AG04449 (cell line): ENCODE measurements around the gene VAV1.
"Not testable (repeated sequence)": the region's sequence is repeated elsewhere in the genome, so short reads cannot be mapped to it uniquely, and the experiment has no call there.

ENCODE experiments used
- CTCF ChIA-PET: fragments of 350-600 bp; formaldehyde crosslinking; extraction: SDS; loops from one replicate; lab custom pipeline; 2021; ENCODE audit warnings: antibody characterized with exemption; lab: Yijun Ruan, JAX
- POLR2A ChIA-PET: fragments of 400-600, 350-600 bp; formaldehyde crosslinking; extraction: SDS; loops from one replicate; lab custom pipeline; 2020; ENCODE audit warnings: antibody characterized with exemption, inconsistent platforms; lab: Yijun Ruan, JAX
- DNase-seq: peaks from one replicate; pipeline ENCODE4 v3.0.0-alpha.2; 2010; ENCODE audit warnings: low read depth, low spot score
- H3K4me3 ChIP-seq: 2 replicates; pipeline ENCODE4 v1.5.1; 2011; ENCODE audit warnings: low read depth, mild to moderate bottlenecking, control low read depth, low read length
- TF ChIP-seq, protein P1 (sequence below): IDR thresholded peaks from one replicate; pipeline ENCODE4 v1.5.1; 2011; ENCODE audit warnings: mild to moderate bottlenecking, moderate library complexity, low read length, control low read depth, inconsistent platforms; ENCODE audit not compliant: insufficient read depth; ENCODE audit errors: missing control alignments

Gene VAV1

DNA sequence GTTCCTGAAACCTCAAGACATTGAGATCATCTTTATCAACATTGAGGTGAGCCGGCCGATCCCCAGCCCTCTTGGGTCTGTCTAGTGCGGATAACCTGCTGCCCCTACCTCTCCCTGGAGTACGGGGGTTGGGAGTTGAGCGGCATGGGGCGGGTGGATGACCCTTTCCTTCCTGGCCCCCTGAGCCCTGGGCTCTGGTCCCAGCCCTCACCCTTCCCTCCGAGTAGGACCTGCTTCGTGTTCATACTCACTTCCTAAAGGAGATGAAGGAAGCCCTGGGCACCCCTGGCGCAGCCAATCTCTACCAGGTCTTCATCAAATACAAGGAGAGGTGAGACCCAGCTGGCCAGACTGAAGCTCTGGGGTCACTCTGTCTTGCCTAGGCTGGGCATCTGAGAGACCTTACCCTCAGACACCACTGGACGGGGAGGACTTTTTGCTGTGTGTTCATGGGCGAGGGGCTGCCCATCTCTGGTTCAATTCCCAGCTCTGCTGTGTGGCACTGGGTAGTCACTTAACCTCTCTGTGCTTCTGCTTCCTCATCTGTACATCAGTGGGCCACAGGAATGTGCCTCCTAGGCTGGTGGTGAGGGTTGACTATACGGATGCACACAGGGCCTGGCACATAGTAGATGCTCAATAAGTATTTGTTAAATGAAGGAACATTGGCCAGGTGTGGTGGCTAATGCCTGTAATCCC is 52.7 kb downstream of the VAV1 start:
- POLR2A ChIA-PET = no interaction called here
- TF ChIP-seq, protein P1, sequence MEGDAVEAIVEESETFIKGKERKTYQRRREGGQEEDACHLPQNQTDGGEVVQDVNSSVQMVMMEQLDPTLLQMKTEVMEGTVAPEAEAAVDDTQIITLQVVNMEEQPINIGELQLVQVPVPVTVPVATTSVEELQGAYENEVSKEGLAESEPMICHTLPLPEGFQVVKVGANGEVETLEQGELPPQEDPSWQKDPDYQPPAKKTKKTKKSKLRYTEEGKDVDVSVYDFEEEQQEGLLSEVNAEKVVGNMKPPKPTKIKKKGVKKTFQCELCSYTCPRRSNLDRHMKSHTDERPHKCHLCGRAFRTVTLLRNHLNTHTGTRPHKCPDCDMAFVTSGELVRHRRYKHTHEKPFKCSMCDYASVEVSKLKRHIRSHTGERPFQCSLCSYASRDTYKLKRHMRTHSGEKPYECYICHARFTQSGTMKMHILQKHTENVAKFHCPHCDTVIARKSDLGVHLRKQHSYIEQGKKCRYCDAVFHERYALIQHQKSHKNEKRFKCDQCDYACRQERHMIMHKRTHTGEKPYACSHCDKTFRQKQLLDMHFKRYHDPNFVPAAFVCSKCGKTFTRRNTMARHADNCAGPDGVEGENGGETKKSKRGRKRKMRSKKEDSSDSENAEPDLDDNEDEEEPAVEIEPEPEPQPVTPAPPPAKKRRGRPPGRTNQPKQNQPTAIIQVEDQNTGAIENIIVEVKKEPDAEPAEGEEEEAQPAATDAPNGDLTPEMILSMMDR = no peak
- no peak overlapping the region for H3K4me3 ChIP-seq
- CTCF ChIA-PET = no interaction called here
- DNase-seq = no peak

DNA sequence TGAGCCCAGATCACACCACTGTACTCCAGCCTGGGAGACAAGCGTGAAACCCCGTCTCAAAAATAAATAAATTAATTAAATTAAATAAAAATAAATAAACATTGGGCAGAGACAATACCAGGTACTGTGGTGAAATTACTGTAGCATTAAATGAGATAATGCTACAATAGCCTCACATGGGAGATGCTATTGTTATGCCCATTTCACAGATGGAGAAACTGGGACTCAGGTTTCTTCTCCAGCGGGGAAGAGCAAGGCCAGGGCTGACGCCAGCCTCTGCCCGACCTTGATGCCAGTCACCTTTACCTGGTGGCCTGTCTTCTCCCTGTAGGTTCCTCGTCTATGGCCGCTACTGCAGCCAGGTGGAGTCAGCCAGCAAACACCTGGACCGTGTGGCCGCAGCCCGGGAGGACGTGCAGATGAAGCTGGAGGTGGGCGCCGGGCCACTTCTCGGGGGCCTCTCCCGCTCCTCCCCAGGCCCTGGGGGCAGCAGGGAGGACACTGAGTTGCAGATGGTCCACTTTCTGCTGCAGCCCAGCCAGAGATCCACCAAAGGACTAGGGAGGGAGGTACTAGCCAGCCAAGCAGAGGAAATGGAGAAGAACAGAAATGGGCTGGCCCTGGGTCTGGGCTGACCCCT is 53.9 kb downstream of the VAV1 start:
- no peak overlapping the region for H3K4me3 ChIP-seq
- DNase-seq = no peak
- POLR2A ChIA-PET = no interaction called here
- CTCF ChIA-PET = interaction anchor here (1.0 kb wide), 1 partner anchor 13 kb away, joined by 3 read pairs; no protein-coding TSS in a partner anchor
- TF ChIP-seq, protein P1 = no peak

- no peak overlapping the region for H3K4me3 ChIP-seq
- CTCF ChIA-PET = no interaction called here
- TF ChIP-seq, protein P1 = no peak
- no peak for DNase-seq
- POLR2A ChIA-PET = no interaction called here
Observed at GRCh38 chr19:6828306-6828697, 55.8 kb downstream of the VAV1 start.

- TF ChIP-seq, protein P1 = no peak
- H3K4me3 ChIP-seq = no peak overlapping the region
- DNase-seq = no peak
- ChIA-PET POLR2A (no interaction called here), CTCF (no interaction called here)
Observed at GRCh38 chr19:6828698-6829633, 56.5 kb downstream of the VAV1 start.

GRCh38 chr19:6829829-6830228 is 57.3 kb downstream of the VAV1 start:
- H3K4me3 ChIP-seq, CTCF ChIA-PET, POLR2A ChIA-PET, DNase-seq: not testable (repeated sequence)

DNA sequence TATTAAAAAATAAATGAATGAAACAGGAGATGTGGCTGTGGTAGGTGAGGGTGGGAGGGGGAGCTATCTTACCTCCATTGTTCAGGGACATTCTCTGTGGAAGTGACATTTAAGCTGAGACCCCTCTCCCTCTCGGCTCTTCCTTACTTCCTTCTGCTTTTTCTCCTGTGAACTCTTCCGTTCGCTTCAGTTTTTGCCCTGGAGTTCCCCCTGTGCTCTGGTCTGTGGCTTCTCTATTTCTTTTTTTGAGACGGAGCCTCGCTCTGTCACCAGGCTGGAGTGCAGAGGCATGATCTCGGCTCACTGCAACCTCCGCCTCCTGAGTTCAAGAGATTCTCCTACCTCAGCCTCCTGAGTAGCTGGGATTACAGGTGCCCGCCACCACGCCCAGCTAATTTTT is 58.6 kb downstream of the VAV1 start:
- POLR2A ChIA-PET, H3K4me3 ChIP-seq, DNase-seq: not testable (repeated sequence)
- CTCF ChIA-PET = interaction anchor here (1.2 kb wide), 1 partner anchor 33 kb away, joined by 3 read pairs; no protein-coding TSS in a partner anchor

DNA sequence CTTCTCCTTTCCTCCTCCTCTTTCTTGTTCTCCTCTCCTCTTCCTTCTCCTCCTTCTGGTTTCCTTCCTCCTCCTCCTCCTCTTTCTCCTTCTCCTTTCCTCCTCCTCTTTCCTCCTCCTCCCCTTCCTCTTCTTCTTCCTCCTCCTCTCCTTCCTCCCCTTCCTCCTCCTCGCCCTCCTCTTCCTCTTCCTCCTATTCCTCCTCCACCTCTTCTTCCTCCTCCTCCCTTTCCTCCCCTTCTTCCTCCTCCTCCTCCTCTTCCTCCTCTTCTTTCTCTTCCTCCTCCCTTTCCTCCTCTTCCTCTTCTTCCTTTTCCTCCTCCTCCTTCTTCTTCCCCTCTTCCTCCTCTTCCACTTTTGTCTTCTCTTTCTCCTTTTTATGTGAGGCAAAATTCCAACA is 59.9 kb downstream of the VAV1 start:
- CTCF ChIA-PET = no interaction called here
- POLR2A ChIA-PET = no interaction called here
- no peak for DNase-seq
- H3K4me3 ChIP-seq = no peak overlapping the region
- TF ChIP-seq, protein P1 = no peak
